GM23338 (cell line): ENCODE data around the gene FN1. TPM values are rescaled to one million over a fixed set of nuclear protein-coding genes. Genes with fewer than 3 reads are reported as not detected.

Experiments used
- ATAC-seq: fragments of 200-7000 bp; cut with Tn5 transposase; 3 replicates; pipeline ENCODE4 v1.9.1; 2020
- DNase-seq: peaks from one replicate; pipeline ENCODE4 v3.0.0-alpha.2; 2015; ENCODE audit warnings: low spot score
- H2AFZ ChIP-seq: fragments of 200-600 bp; sonication (generic); 2 replicates; pipeline ENCODE4 v1.8.0; 2016; ENCODE audit warnings: antibody characterized with exemption, mild to moderate bottlenecking, moderate library complexity
- H3F3A ChIP-seq: fragments of 200-600 bp; sonication (generic); replicated peaks from 2 replicates; pipeline ENCODE4 v1.8.0; 2017; ENCODE audit warnings: antibody characterized with exemption, mixed run types, low read depth
- H3K27ac ChIP-seq: fragments of 200-600 bp; sonication (generic); 2 replicates; pipeline ENCODE4 v1.6.1; 2016; ENCODE audit warnings: low read depth
- H3K27me3 ChIP-seq: fragments of 200-600 bp; sonication (generic); 2 replicates; pipeline ENCODE4 v1.8.0; 2016; ENCODE audit warnings: mild to moderate bottlenecking, mixed run types, moderate library complexity; ENCODE audit not compliant: insufficient read depth
- H3K36me3 ChIP-seq: fragments of 200-600 bp; sonication (generic); 2 replicates; pipeline ENCODE4 v1.8.0; 2016; ENCODE audit warnings: mild to moderate bottlenecking; ENCODE audit not compliant: insufficient read depth
- H3K4me1 ChIP-seq: fragments of 200-600 bp; sonication (generic); 2 replicates; pipeline ENCODE4 v1.8.0; 2016; ENCODE audit warnings: mild to moderate bottlenecking, moderate library complexity; ENCODE audit not compliant: insufficient read depth
- H3K4me2 ChIP-seq: fragments of 200-600 bp; sonication (generic); 2 replicates; pipeline ENCODE4 v1.7.1; 2017; ENCODE audit warnings: mixed run types
- H3K4me3 ChIP-seq: fragments of 200-600 bp; sonication (generic); 2 replicates; pipeline ENCODE4 v1.6.1; 2016; ENCODE audit warnings: mixed run types
- H3K79me2 ChIP-seq: fragments of 200-600 bp; sonication (generic); replicated peaks from 2 replicates; pipeline ENCODE4 v1.8.0; 2017; ENCODE audit warnings: mild to moderate bottlenecking; ENCODE audit not compliant: insufficient read depth
- H3K9me2 ChIP-seq: fragments of 200-600 bp; sonication (generic); 2 replicates; pipeline ENCODE4 v1.8.0; 2017; ENCODE audit not compliant: insufficient read depth
- H4K20me1 ChIP-seq: fragments of 200-600 bp; sonication (generic); replicated peaks from 2 replicates; pipeline ENCODE4 v1.8.0; 2017; ENCODE audit warnings: mild to moderate bottlenecking; ENCODE audit not compliant: insufficient read depth
- H3K27ac Mint-ChIP-seq: 2 replicates; pipeline ENCODE4 v1.8.0; 2020; ENCODE audit warnings: inconsistent platforms, mild to moderate bottlenecking, moderate library complexity, mixed read lengths
- H3K27me3 Mint-ChIP-seq: 3 replicates; pipeline ENCODE4 v1.8.0; 2022; ENCODE audit warnings: low read depth, mild to moderate bottlenecking, moderate library complexity, mixed read lengths, inconsistent platforms; ENCODE audit not compliant: insufficient read depth, poor library complexity
- H3K36me3 Mint-ChIP-seq: 3 replicates; pipeline ENCODE4 v1.8.0; 2021; ENCODE audit warnings: low read depth, mild to moderate bottlenecking, inconsistent platforms, moderate library complexity, mixed read lengths
- H3K4me1 Mint-ChIP-seq: 3 replicates; pipeline ENCODE4 v1.8.0; 2020; ENCODE audit warnings: mild to moderate bottlenecking, inconsistent platforms, mixed read lengths
- H3K4me3 Mint-ChIP-seq: 3 replicates; pipeline ENCODE4 v1.8.0; 2021; ENCODE audit warnings: moderate library complexity, mild to moderate bottlenecking, inconsistent platforms, mixed read lengths
- H3K9me3 Mint-ChIP-seq: 3 replicates; pipeline ENCODE4 v1.8.0; 2020; ENCODE audit warnings: moderate library complexity, mild to moderate bottlenecking, inconsistent platforms, mixed read lengths
- CREB1 ChIP-seq: fragments of 250-450 bp; sonication (Bioruptor Pico); IDR thresholded peaks from 2 replicates; pipeline ENCODE4 v1.5.0; 2020; ENCODE audit warnings: low read depth, mild to moderate bottlenecking, moderate library complexity
- EZH2 ChIP-seq: fragments of 200-600 bp; sonication (generic); IDR thresholded peaks from one replicate; pipeline ENCODE4 v1.8.0; 2017; ENCODE audit warnings: antibody characterized with exemption, mild to moderate bottlenecking, low read depth; ENCODE audit not compliant: unreplicated experiment
- EZH2phosphoT487 ChIP-seq: fragments of 200-600 bp; sonication (generic); IDR thresholded peaks from one replicate; pipeline ENCODE4 v1.8.1; 2018; ENCODE audit warnings: antibody characterized with exemption; ENCODE audit not compliant: unreplicated experiment
- NANOG ChIP-seq: IDR thresholded peaks from 2 replicates; pipeline ENCODE4 v1.6.1; 2016; ENCODE audit warnings: antibody characterized with exemption, borderline replicate concordance
- POLR2AphosphoS5 ChIP-seq: IDR thresholded peaks from 2 replicates; pipeline ENCODE4 v1.6.1; 2016; ENCODE audit warnings: antibody characterized with exemption, low read depth
- REST ChIP-seq: IDR thresholded peaks from one replicate; pipeline ENCODE4 v1.6.1; 2018; ENCODE audit warnings: antibody characterized with exemption; ENCODE audit not compliant: unreplicated experiment
- STAT1 ChIP-seq: IDR thresholded peaks from one replicate; pipeline ENCODE4 v1.6.1; 2016; ENCODE audit warnings: antibody characterized with exemption; ENCODE audit not compliant: unreplicated experiment
- ZNF114 ChIP-seq: fragments of 250-450 bp; sonication (Bioruptor Pico); IDR thresholded peaks from 2 replicates; pipeline ENCODE4 v1.5.0; 2020; ENCODE audit warnings: mild to moderate bottlenecking, moderate library complexity
- ZNF331 ChIP-seq: fragments of 250-450 bp; sonication (Bioruptor Pico); IDR thresholded peaks from 2 replicates; pipeline ENCODE4 v1.5.0; 2020; ENCODE audit warnings: low read depth, mild to moderate bottlenecking, moderate library complexity
- polyA plus RNA-seq: library from polyadenylated mRNA; unstranded; fragments of >200 nt; fragmentation: Nextera tagmentation; extraction: Ambion mirVana; gene quantifications from 2 replicates; pipeline ENCODE4 v1.2.1, GENCODE V29; 2016
- total RNA-seq: library from RNA; depleted of rRNA; stranded (reverse); fragments of >200 nt; shearing (Covaris generic); gene quantifications from 2 replicates; pipeline ENCODE4 v1.2.3, GENCODE V29; 2014

The FN1 gene
- total and polyA plus RNA-seq, 2 experiments from 2014 or later, result 79.6 to 255 TPM

- Histone ChIP-seq H3K4me3 (no peak overlapping the region), H3K27me3 (no peaks in the 10 kb centered on the region), H3K36me3 (peaks cover 43% of the 10 kb centered on the region), H2AFZ (no peak overlapping the region), H3K4me1 (no peaks in the 10 kb centered on the region), H3F3A (no peaks in the 10 kb centered on the region), H3K27ac (no peak overlapping the region), H3K4me2 (no peak overlapping the region), H3K79me2 (no peaks in the 10 kb centered on the region), H4K20me1 (no peaks in the 10 kb centered on the region; the same call in 1 of the 2 replicates), H3K9me2 (no peaks in the 10 kb centered on the region)
- Mint-ChIP-seq H3K4me1 (peaks cover 5% of the 10 kb centered on the region; the same call in 2 of the 3 replicates), H3K36me3 (peaks cover 31% of the 10 kb centered on the region), H3K27ac (no peak overlapping the region), H3K4me3 (no peak overlapping the region), H3K27me3 (no peaks in the 10 kb centered on the region), H3K9me3 (no peaks in the 10 kb centered on the region)
- TF ChIP-seq NANOG (no peak), ZNF331 (CRISPR knock-in tag) (no peak), REST (no peak), STAT1 (no peak), POLR2AphosphoS5 (no peak)
- no peak for ATAC-seq
- no peak for DNase-seq
These were observed 16.8 kb downstream of the FN1 start for GRCh38 chr2:215419113-215419512.

- Mint-ChIP-seq H3K4me1 (peaks cover 5% of the 10 kb centered on the region; the same call in 2 of the 3 replicates), H3K9me3 (no peaks in the 10 kb centered on the region), H3K36me3 (peaks cover 30% of the 10 kb centered on the region), H3K27me3 (no peaks in the 10 kb centered on the region), H3K4me3 (no peak overlapping the region), H3K27ac (no peak overlapping the region)
- Histone ChIP-seq H3K4me3 (no peak overlapping the region), H3K4me1 (no peaks in the 10 kb centered on the region), H3K36me3 (peaks cover 43% of the 10 kb centered on the region), H3K9me2 (no peaks in the 10 kb centered on the region), H2AFZ (no peak overlapping the region), H3F3A (no peaks in the 10 kb centered on the region), H4K20me1 (no peaks in the 10 kb centered on the region; the same call in 1 of the 2 replicates), H3K27ac (no peak overlapping the region), H3K4me2 (no peak overlapping the region), H3K27me3 (no peaks in the 10 kb centered on the region), H3K79me2 (no peaks in the 10 kb centered on the region)
- ATAC-seq, result no peak
- no peak for DNase-seq
- TF ChIP-seq ZNF331 (CRISPR knock-in tag), result no peak
- no peak for TF ChIP-seq EZH2phosphoT487
- TF ChIP-seq ZNF114 (CRISPR knock-in tag), result no peak
- no peak for TF ChIP-seq EZH2
- TF ChIP-seq REST, result no peak
- TF ChIP-seq CREB1 (CRISPR knock-in tag), result no peak
These were observed 17.6 kb downstream of the FN1 start for GRCh38 chr2:215418064-215418963.
